Stimulated activated CD4-positive, alpha-beta T cell treated with anti-CD3 and anti-CD28 coated beads, Interleukin-1b, Interleukin-23, amount 100 ng/mL, for 24 hours (primary cell): ENCODE data around the gene SPEG.

Experiments
- DNase-seq, 4 experiments: peaks; one replicate each; pipeline ENCODE4 v3.0.0-alpha.2; 2020; ENCODE audit warnings: low read depth in 4 of 4, low spot score in 1 of 4

SPEG gene

GRCh38 chr2:219475697-219476651, 41.3 kb downstream of the SPEG start:
- peak; percentile 29 to 51 (median 46) for DNase-seq

- no peak for DNase-seq
Observed at GRCh38 chr2:219476652-219477151, 42.1 kb downstream of the SPEG start.

- no peak for DNase-seq
Observed at GRCh38 chr2:219477179-219477578, 42.5 kb downstream of the SPEG start.

GRCh38 chr2:219477815-219478214, 43.2 kb downstream of the SPEG start:
- DNase-seq = no peak

GRCh38 chr2:219478916-219479315, 44.3 kb downstream of the SPEG start:
- no peak for DNase-seq

GRCh38 chr2:219480004-219480403, 45.4 kb downstream of the SPEG start:
- no peak for DNase-seq

GRCh38 chr2:219482674-219483405, 48.2 kb downstream of the SPEG start:
- no peak for DNase-seq

- DNase-seq = no peak
Observed at GRCh38 chr2:219483451-219484342, 49.1 kb downstream of the SPEG start.

GRCh38 chr2:219484343-219485200, 49.9 kb downstream of the SPEG start:
- no peak for DNase-seq

GRCh38 chr2:219485201-219485580, 50.5 kb downstream of the SPEG start:
- no peak for DNase-seq

GRCh38 chr2:219486380-219486959, 51.8 kb downstream of the SPEG start:
- DNase-seq = no peak

GRCh38 chr2:219488149-219488843, 53.7 kb downstream of the SPEG start:
- DNase-seq = no peak

GRCh38 chr2:219488844-219489194, 54.2 kb downstream of the SPEG start:
- DNase-seq = no peak

GRCh38 chr2:219489315-219489714, 54.7 kb downstream of the SPEG start:
- no peak for DNase-seq

GRCh38 chr2:219490186-219490585, 55.5 kb downstream of the SPEG start:
- no peak for DNase-seq

- no peak for DNase-seq
Observed at GRCh38 chr2:219490600-219491130, 56.0 kb downstream of the SPEG start.

GRCh38 chr2:219491278-219491963, 56.8 kb downstream of the SPEG start:
- no peak for DNase-seq

- no peak for DNase-seq
Observed at GRCh38 chr2:219492575-219492974, 57.9 kb downstream of the SPEG start.
